Prostate gland (tissue), 2 donors: Measurements from ENCODE around the gene SWAP70. TPM values are rescaled to one million over a fixed set of nuclear protein-coding genes. Genes with fewer than 3 reads are reported as not detected.

ENCODE experiments used
- DNase-seq: peaks from one replicate; pipeline ENCODE4 v3.0.0-alpha.2; 2019; ENCODE audit warnings: low spot score
- H3K27ac ChIP-seq, 2 donors: fragments of 200-600 bp; sonication (generic); 2 replicates each; pipeline ENCODE4 v1.5.1; 2017 to 2019
- H3K27me3 ChIP-seq: fragments of 200-600 bp; sonication (generic); replicated peaks from 2 replicates; pipeline ENCODE4 v1.5.1; 2019; ENCODE audit not compliant: insufficient read depth
- H3K36me3 ChIP-seq, 2 donors: fragments of 200-600 bp; sonication (generic); 1 replicate in 1 of 2; 2 replicates in 1 of 2; pipeline versions ENCODE4 v1.5.1 to v1.8.1; 2017 to 2019
- H3K4me1 ChIP-seq: fragments of 200-600 bp; sonication (generic); replicated peaks from 2 replicates; pipeline ENCODE4 v1.5.1; 2019
- H3K4me3 ChIP-seq, 2 donors: fragments of 200-600 bp; sonication (generic); 2 replicates each; pipeline ENCODE4 v1.5.1; 2017 to 2019
- H3K9me3 ChIP-seq: fragments of 200-600 bp; sonication (generic); 2 replicates; pipeline ENCODE4 v1.5.1; 2017
- POLR2A ChIP-seq: fragments of 450-650 bp; IDR thresholded peaks from one replicate; pipeline ENCODE4 v1.6.1; 2016; ENCODE audit warnings: antibody characterized with exemption, mild to moderate bottlenecking
- POLR2AphosphoS5 ChIP-seq: sonication (generic); formaldehyde crosslinking; IDR thresholded peaks from one replicate; pipeline ENCODE4 v1.6.1; 2017; ENCODE audit warnings: antibody characterized with exemption
- WGBS: methylation state at CpG from one replicate; pipeline ENCODE4 v1.1.5; 2018; 5-methylcytosine and 5-hydroxymethylcytosine counted together
- intact Hi-C: fragments of 100-400 bp; cut with DNase I; formaldehyde crosslinking; loops from one replicate; pipeline ENCODE4 v1.14.2; 2022
- total RNA-seq, 2 donors: library from RNA; depleted of rRNA; stranded (reverse); fragments of >200 nt; gene quantifications; one replicate each; pipeline ENCODE4 v1.1.0, GENCODE V29; 2016
- TF ChIP-seq, protein P1 (sequence below), 4 experiments: fragments of 200-600 bp in 2 of 4; fragments of 450-650 bp in 2 of 4; sonication (generic) in 2 of 4; IDR thresholded peaks; 1 replicate in 3 of 4; 2 replicates in 1 of 4; pipeline ENCODE4 v1.5.1; 2016 to 2019; ENCODE audit warnings: antibody characterized with exemption in 4 of 4, mild to moderate bottlenecking in 2 of 4, moderate library complexity in 2 of 4

Gene SWAP70
- total RNA-seq, 2 donors from 2014 or later, result 20.8 to 25.2 TPM

- WGBS, result 85% methylated on average over 6 of the region's 6 CpGs
- Histone ChIP-seq H3K27me3 (no peaks in the 10 kb centered on the region), H3K4me1 (no peaks in the 10 kb centered on the region), H3K4me3 (no peak overlapping the region), H3K36me3 (peaks cover 0 to 4% of the 10 kb centered on the region in 2 donors), H3K27ac (no peak overlapping the region), H3K9me3 (no peaks in the 10 kb centered on the region)
- TF ChIP-seq POLR2AphosphoS5 (no peak), POLR2A (no peak)
- TF ChIP-seq, protein P1, sequence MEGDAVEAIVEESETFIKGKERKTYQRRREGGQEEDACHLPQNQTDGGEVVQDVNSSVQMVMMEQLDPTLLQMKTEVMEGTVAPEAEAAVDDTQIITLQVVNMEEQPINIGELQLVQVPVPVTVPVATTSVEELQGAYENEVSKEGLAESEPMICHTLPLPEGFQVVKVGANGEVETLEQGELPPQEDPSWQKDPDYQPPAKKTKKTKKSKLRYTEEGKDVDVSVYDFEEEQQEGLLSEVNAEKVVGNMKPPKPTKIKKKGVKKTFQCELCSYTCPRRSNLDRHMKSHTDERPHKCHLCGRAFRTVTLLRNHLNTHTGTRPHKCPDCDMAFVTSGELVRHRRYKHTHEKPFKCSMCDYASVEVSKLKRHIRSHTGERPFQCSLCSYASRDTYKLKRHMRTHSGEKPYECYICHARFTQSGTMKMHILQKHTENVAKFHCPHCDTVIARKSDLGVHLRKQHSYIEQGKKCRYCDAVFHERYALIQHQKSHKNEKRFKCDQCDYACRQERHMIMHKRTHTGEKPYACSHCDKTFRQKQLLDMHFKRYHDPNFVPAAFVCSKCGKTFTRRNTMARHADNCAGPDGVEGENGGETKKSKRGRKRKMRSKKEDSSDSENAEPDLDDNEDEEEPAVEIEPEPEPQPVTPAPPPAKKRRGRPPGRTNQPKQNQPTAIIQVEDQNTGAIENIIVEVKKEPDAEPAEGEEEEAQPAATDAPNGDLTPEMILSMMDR (IDR thresholded peaks at IDR 0.05), result no peak
- intact Hi-C loops, result no loop called here
- DNase-seq, result no peak
Observed at GRCh38 chr11:9784602-9785315, 120.9 kb downstream of the SWAP70 start.

GRCh38 chr11:9787260-9787659, 123.4 kb downstream of the SWAP70 start:
- no peak for TF ChIP-seq POLR2AphosphoS5
- no peak for TF ChIP-seq POLR2A
- TF ChIP-seq, protein P1 (IDR thresholded peaks at IDR 0.05), result no peak
- Histone ChIP-seq H3K36me3 (peaks cover 0 to 4% of the 10 kb centered on the region in 2 donors), H3K27ac (no peak overlapping the region), H3K9me3 (no peaks in the 10 kb centered on the region), H3K4me3 (no peak overlapping the region), H3K4me1 (no peaks in the 10 kb centered on the region), H3K27me3 (no peaks in the 10 kb centered on the region)
- 95% methylated on average over 5 of the region's 5 CpGs for WGBS
- DNase-seq, result no peak
- intact Hi-C loops, result no loop called here

- no peak for DNase-seq
- Histone ChIP-seq H3K4me3 (no peak overlapping the region), H3K9me3 (no peaks in the 10 kb centered on the region), H3K27me3 (no peaks in the 10 kb centered on the region), H3K4me1 (no peaks in the 10 kb centered on the region), H3K27ac (no peak overlapping the region), H3K36me3 (peaks cover 0 to 4% of the 10 kb centered on the region in 2 donors)
- intact Hi-C loops, result no loop called here
- no peak for TF ChIP-seq POLR2A
- TF ChIP-seq, protein P1 (IDR thresholded peaks at IDR 0.05), result no peak
- TF ChIP-seq POLR2AphosphoS5, result no peak
- WGBS, result 65% methylated on average over 3 of the region's 3 CpGs
Observed at GRCh38 chr11:9787981-9788521, 124.2 kb downstream of the SWAP70 start.

DNA sequence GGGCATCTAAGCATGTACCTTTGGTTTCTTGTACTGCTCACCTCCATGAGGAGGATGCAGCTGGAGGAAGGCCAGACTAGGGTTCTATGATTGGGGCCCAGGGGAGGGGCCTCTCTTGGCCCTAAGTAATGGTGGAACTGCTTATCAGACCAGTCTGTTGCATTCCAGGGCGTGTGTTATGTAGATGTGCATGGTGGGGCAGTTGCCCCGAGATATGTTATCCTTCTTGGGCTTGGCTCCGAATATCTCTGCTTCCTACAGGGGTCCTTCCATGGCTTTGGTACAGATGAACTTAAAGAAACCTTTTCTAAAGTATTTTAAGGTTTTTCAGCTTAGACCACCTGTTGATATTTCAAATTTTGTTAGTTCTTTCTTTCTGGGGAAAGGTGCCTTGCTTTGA, 126.0 kb downstream of the SWAP70 start:
- no peak for DNase-seq
- no peaks in the 10 kb centered on the region for H3K4me1 ChIP-seq
- no peaks in the 10 kb centered on the region for H3K27me3 ChIP-seq
- no peak overlapping the region for H3K27ac ChIP-seq
- no peak overlapping the region for H3K4me3 ChIP-seq
- peaks cover 0 to 4% of the 10 kb centered on the region in 2 donors for H3K36me3 ChIP-seq
- WGBS, result 100% methylated on average over 3 of the region's 3 CpGs
- TF ChIP-seq, protein P1 (IDR thresholded peaks at IDR 0.05), result no peak
- no peak for TF ChIP-seq POLR2AphosphoS5
- no peak for TF ChIP-seq POLR2A
- H3K9me3 ChIP-seq, result no peaks in the 10 kb centered on the region
- intact Hi-C loops, result no loop called here

DNA sequence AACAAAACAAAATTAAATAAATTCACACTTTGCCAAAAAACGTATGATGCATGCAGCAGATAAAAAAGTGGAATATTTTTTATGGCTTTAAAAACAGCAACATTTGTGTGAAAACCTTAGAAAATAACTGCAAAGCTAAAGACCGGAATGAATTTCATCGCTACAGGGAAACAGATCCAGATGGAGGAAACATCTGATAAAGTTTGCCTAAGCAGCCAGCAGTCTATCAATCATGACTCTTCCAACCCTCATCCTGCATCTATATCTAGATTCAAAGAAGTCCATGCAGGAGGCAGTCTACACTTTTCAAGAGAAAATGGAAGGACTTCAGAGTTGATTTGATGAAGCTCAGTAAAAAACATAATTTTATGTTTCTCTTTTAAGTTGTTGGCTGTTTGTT, 126.8 kb downstream of the SWAP70 start:
- TF ChIP-seq, protein P1 (IDR thresholded peaks at IDR 0.05), result no peak
- no peak for TF ChIP-seq POLR2AphosphoS5
- no peak for TF ChIP-seq POLR2A
- Histone ChIP-seq H3K27me3 (no peaks in the 10 kb centered on the region), H3K4me3 (no peak overlapping the region), H3K9me3 (no peaks in the 10 kb centered on the region), H3K27ac (no peak overlapping the region), H3K36me3 (peaks cover 0 to 4% of the 10 kb centered on the region in 2 donors), H3K4me1 (no peaks in the 10 kb centered on the region)
- no peak for DNase-seq
- WGBS, result 93% methylated on average over 3 of the region's 3 CpGs
- intact Hi-C loops, result no loop called here
